ENCODE measurements around the gene NHLRC2. TPM values are rescaled to one million over a fixed set of nuclear protein-coding genes. Genes with fewer than 3 reads are reported as not detected.
A peak's percentile ranks its signal among the peaks of the same experiment; 100 is the strongest.

The NHLRC2 gene
- total RNA-seq, 2 experiments from 2014 or later: 20.1 to 22.3 TPM

DNA sequence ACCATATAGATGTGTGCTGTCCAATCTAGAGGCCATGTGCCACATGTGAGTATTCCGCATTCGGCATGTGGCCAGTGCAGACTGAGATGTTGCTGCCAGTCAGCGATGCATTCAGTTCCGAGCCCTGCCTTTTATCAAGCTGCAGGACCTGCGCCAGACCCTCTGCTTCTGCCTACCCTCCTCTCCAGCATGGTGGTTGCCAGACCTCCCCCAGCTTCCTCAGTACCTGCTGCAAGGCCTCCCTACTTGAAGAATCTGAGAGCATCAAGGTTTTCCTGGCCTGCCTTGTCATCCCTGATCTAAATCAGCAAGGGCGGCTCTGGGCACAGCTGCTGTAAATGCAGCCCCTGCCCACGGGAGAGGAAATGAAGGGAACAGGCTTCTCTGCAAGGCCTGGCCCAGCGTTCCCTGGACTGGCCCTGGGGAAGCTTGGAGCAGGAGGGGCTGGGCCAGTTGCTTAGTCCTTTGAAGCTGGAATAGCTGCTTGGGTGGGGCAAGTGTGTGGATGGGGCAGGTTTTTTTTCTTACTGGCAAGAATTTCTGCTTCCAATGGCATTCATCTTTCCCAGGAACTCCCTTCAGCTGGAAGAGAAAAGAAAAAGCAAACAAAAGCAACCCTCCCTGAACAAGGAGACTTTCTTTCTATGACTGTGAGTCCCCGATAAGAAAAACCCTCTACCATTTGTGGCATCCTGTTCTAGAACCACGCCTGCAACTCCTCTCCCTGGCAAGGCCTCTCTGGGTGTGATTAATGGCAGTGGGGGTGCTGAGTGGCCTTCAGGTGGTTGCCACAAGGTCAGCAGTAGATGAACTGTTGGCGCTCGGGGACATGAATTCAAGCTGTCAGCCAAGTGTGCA is 93.0 kb downstream of the NHLRC2 start:
- CTCF ChIA-PET: interaction anchor here (1.2 kb wide), 1 partner anchor 29 kb away, joined by 4 read pairs; no protein-coding TSS in a partner anchor
- Mint-ChIP-seq H3K27me3 (peaks cover 2% of the 10 kb centered on the region), H3K9me3 (ENCODE audit: low read depth) (no peaks in the 10 kb centered on the region), H3K4me1 (no peaks in the 10 kb centered on the region), H3K36me3 (ENCODE audit: low read depth) (no peaks in the 10 kb centered on the region), H3K4me3 (no peak overlapping the region), H3K27ac (no peak overlapping the region)
- DNase-seq (no peak), ATAC-seq (no peak)
- POLR2A ChIA-PET: no interaction called here
- intact Hi-C loops (cut with DNase I, micrococcal nuclease): no loop called here

DNA sequence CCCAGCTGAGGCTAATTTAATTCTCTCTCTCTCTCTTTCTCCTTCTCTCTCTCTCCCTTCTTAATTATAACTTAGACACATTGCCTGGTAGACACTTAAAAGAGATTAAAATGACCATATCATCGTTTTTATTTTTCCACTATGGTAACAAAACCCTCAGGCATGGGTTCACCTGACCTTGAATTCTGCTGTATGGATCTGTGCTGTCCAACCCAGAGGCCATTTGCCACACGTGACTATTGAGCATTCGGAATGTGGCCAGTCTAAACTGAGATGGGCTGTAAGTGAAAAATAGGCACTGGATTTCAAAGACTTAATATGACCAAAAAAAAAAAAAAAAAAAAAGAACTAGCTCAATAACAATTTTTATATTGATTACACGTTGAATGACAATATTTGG is 93.6 kb downstream of the NHLRC2 start:
- DNase-seq: no peak
- no peaks in the 10 kb centered on the region for H3K9me3 Mint-ChIP-seq (ENCODE audit: low read depth)
- H3K27ac Mint-ChIP-seq: no peak overlapping the region
- H3K36me3 Mint-ChIP-seq (ENCODE audit: low read depth): no peaks in the 10 kb centered on the region
- intact Hi-C loops (cut with DNase I, micrococcal nuclease): no loop called here
- H3K27me3 Mint-ChIP-seq: peaks cover 2% of the 10 kb centered on the region
- no peaks in the 10 kb centered on the region for H3K4me1 Mint-ChIP-seq
- CTCF ChIA-PET: no interaction called here
- POLR2A ChIA-PET: no interaction called here
- ATAC-seq: no peak
- no peak overlapping the region for H3K4me3 Mint-ChIP-seq

DNA sequence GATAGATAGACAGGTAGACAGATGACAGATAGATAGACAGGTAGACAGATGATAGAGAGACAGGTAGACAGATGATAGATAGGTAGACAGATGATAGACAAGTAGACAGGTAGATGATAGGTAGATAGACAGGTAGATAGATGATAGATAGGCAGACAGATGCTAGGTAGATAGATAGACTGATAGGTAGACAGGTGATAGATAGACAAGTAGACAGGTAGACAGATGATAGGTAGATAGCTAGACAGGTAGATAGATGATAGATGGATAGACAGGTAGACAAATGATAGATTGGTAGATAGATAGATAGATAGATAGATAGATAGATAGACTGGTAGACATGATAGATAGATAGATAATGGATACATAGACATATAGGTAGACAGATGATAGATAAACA is 95.8 kb downstream of the NHLRC2 start:
- POLR2A ChIA-PET: no interaction called here
- CTCF ChIA-PET: interaction anchor here (0.8 kb wide), 1 partner anchor 45 kb away, joined by 4 read pairs; no protein-coding TSS in a partner anchor
- ATAC-seq: no peak

DNA sequence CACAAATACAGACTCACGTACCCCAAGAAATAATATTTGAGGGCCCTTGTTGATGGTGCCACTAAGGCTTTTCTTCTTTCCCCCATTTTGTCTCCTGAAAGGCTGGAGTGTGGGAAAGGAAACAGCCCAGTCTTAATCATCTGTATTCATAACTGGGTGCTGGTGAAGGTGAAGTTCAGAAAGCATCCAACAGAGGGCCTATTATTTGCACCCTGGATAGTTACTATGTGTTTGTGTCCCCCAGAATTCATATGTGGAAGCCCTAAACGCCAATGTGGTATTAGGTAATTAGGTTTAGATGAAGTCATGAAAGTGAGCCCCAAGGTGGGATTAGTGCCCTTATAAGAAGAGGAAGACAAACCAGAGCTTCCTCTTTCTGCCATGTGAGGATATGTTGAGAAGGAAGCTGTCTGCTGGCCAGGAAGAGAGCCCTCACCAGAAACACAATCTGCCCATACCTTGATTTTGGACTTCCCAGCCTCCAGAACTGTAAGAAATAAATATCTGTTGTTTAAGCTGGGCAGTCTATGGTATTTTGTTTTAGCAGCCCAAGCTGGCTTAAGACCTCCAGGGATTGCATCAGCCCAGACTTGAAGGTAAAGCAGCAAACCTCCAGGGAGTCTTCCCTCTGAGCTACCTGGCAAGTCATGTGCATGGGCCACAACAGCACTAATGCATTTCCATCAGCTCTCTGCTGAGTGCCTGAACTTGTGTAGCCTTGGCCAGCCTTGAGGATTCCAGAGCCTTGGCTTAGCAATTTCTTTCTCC is 99.2 kb downstream of the NHLRC2 start:
- POLR2A ChIA-PET: no interaction called here
- Mint-ChIP-seq H3K4me1 (peaks cover 12% of the 10 kb centered on the region), H3K36me3 (ENCODE audit: low read depth) (no peaks in the 10 kb centered on the region), H3K4me3 (no peak overlapping the region), H3K9me3 (ENCODE audit: low read depth) (peaks cover 2% of the 10 kb centered on the region), H3K27ac (peak overlapping the region; percentile 7), H3K27me3 (peaks cover 4% of the 10 kb centered on the region)
- CTCF ChIA-PET: interaction anchor here (0.9 to 1.3 kb wide), 5 partner anchors 9 to 148 kb away, joined by 3 to 4 read pairs (median 4); no protein-coding TSS in a partner anchor
- intact Hi-C loops (cut with DNase I, micrococcal nuclease): no loop called here
- DNase-seq: no peak
- ATAC-seq: peak; percentile 26

More for the DNA sequence above, 95.8 kb downstream of the NHLRC2 start:
- H3K9me3 Mint-ChIP-seq (ENCODE audit: low read depth): no peaks in the 10 kb centered on the region
- H3K27ac Mint-ChIP-seq: no peak overlapping the region
- H3K4me3 Mint-ChIP-seq: no peak overlapping the region
- H3K4me1 Mint-ChIP-seq: peaks cover 3% of the 10 kb centered on the region
- DNase-seq: no peak
- no peaks in the 10 kb centered on the region for H3K36me3 Mint-ChIP-seq (ENCODE audit: low read depth)
- H3K27me3 Mint-ChIP-seq: peaks cover 2% of the 10 kb centered on the region
- intact Hi-C loops (cut with DNase I, micrococcal nuclease): no loop called here

DNA sequence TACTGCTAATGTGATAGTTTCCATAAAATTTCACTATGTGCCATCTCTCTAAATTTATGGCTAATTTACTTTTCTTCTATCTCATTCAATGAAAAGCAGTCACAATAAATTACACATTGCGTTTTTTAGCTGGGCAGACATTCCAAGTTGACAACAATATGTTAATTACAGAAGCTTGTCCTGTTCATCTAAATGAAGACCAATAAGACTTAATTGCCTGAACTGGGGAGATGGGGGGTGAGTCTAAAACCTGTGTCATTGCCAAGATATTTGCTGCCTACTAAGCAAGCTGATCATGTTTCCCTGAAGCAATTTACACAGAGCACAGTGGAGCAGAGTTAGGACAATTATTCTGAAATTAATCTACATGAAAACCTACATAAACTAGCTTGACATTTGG is 99.9 kb downstream of the NHLRC2 start:
- Mint-ChIP-seq H3K27ac (no peak overlapping the region), H3K4me3 (no peak overlapping the region), H3K27me3 (peaks cover 4% of the 10 kb centered on the region), H3K36me3 (ENCODE audit: low read depth) (no peaks in the 10 kb centered on the region), H3K9me3 (ENCODE audit: low read depth) (peaks cover 2% of the 10 kb centered on the region), H3K4me1 (peaks cover 18% of the 10 kb centered on the region)
- DNase-seq (no peak), ATAC-seq (no peak)
- intact Hi-C loops (cut with DNase I, micrococcal nuclease): no loop called here
- POLR2A ChIA-PET: no interaction called here
- CTCF ChIA-PET: interaction anchor here (0.9 to 1.3 kb wide), 5 partner anchors 10 to 147 kb away, joined by 3 to 4 read pairs (median 4); no protein-coding TSS in a partner anchor

DNA sequence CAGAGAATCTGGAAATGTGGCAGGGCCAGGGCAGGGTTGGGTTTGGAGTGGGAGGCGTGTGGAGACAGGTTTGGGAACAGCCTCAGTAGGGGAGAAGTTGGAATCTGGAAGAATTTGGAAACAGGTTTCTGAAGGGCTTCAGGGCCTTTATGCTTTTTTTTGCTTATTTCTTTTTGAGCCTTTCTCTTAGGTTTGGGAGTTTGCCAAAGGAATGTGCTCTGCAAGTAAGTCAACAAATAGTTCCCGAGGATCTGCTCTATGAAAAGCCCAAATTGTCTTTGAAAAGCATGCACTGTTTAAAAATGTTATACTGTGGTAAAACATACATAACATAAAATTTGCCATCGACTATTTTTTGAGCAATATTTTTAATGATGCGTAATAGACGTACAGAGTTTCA is 102.6 kb downstream of the NHLRC2 start:
- peaks cover 42% of the 10 kb centered on the region for H3K4me1 Mint-ChIP-seq
- ChIA-PET POLR2A (no interaction called here), CTCF (no interaction called here)
- DNase-seq: no peak
- intact Hi-C loops (cut with DNase I, micrococcal nuclease): no loop called here
- ATAC-seq: no peak
- H3K36me3 Mint-ChIP-seq (ENCODE audit: low read depth): peaks cover 2% of the 10 kb centered on the region
- H3K4me3 Mint-ChIP-seq: no peak overlapping the region
- H3K27me3 Mint-ChIP-seq: peaks cover 2% of the 10 kb centered on the region
- H3K27ac Mint-ChIP-seq: no peak overlapping the region
- H3K9me3 Mint-ChIP-seq (ENCODE audit: low read depth): peaks cover 2% of the 10 kb centered on the region

DNA sequence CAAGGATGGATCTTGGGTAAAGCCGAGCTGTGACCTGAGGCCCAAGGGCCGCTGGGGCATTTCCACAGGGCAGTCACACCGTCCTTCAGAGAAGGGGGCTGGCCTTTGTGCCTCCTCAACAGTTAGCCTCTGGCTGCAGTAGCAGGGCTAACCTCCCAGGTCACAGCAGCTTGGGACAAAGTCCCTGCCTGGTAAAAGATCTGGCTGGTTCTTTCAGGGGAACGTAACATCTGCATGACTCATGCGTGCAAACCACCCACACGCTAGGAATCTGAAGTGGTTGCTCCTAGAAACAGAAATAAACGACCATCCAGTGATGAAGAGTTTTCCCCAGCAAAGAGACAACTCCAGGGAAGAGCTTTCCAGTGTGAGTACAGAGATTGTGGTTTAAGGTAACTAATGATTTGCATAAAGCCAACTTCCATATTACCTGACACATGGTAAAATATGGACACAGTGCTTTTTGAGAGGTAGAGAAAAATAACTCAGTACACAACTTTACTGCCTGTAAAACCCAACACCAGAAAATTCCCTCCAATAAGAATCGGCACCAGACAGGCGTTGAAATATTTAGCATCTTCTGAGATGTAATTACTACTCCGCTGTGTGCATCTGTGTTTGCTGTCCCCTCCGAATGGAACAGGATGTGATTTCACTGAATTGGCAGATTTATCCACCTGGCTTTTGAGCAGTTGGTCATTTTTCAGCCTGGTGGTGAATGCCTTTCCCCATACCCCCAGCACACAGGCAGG is 104.3 kb downstream of the NHLRC2 start:
- Mint-ChIP-seq H3K36me3 (ENCODE audit: low read depth) (peaks cover 2% of the 10 kb centered on the region), H3K27ac (no peak overlapping the region), H3K4me1 (peaks cover 48% of the 10 kb centered on the region), H3K9me3 (ENCODE audit: low read depth) (peaks cover 4% of the 10 kb centered on the region), H3K4me3 (no peak overlapping the region), H3K27me3 (peaks cover 2% of the 10 kb centered on the region)
- ChIA-PET CTCF (no interaction called here), POLR2A (no interaction called here)
- peak; percentile 21 for ATAC-seq
- peak; percentile 53 for DNase-seq
- intact Hi-C loops (cut with DNase I, micrococcal nuclease): no loop called here

DNA sequence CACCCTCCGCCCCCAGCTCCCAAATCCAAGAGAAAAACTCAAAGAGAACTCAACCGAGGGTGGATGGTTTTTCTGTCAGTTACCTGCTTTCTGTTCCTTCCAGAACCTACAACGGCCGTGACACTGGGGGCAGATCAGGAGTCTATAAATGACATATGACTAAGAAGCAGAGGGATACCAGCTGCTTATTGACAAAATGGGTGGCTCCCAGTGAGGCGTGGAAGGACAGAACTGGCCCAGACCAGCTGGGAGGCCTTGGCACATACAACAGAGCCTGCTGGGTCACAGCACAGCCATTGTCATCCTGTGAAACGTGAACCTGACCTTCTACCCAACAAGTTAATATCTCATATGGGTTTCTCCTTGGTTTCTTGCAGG is 104.9 kb downstream of the NHLRC2 start:
- ChIA-PET CTCF (no interaction called here), POLR2A (no interaction called here)
- Mint-ChIP-seq H3K36me3 (ENCODE audit: low read depth) (peaks cover 2% of the 10 kb centered on the region), H3K4me3 (no peak overlapping the region), H3K27me3 (peaks cover 2% of the 10 kb centered on the region), H3K27ac (no peak overlapping the region), H3K9me3 (ENCODE audit: low read depth) (peaks cover 4% of the 10 kb centered on the region), H3K4me1 (peaks cover 48% of the 10 kb centered on the region)
- ATAC-seq: no peak
- no peak for DNase-seq
- intact Hi-C loops (cut with DNase I, micrococcal nuclease): no loop called here

DNA sequence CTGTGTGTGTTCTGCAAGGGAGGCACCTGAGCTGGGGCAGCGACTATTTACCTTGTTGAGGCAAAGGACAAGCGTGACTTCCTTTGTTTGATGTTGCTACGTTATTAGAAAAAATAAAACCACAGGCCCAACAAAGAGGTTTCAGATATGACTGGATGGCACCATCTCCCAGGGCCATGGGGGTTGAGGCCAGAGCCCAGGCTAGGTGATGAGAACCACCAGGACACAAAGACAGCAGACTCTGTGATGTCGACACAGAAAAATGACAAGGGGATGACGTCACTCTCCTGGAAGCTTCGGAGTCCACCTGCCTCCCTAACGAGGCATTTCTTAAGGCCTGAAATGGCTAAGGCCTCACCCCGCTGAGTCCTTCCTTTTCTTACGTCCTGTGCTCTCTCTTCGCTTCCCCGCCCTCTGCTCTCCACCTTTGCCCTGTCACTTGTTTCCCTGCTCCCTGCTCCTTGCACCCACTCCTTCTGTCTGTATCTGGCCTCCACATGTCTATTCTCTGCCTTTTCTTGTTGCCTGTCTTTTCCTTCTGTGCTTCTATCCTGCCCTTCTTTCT is 106.2 kb downstream of the NHLRC2 start:
- H3K27me3 Mint-ChIP-seq: peaks cover 2% of the 10 kb centered on the region
- intact Hi-C loops (cut with DNase I, micrococcal nuclease): loop anchor here (2.0 to 10.0 kb wide), 4 partner anchors 82 to 280 kb away; partner anchors contain the start of genes DCLRE1A (in 2 of the 2), NHLRC2 (in 2 of the 2) and ADRB1 (in 1 of the 2)
- CTCF ChIA-PET: interaction anchor here (1.0 kb wide), 1 partner anchor 30 kb away, joined by 3 read pairs; no protein-coding TSS in a partner anchor
- peaks cover 4% of the 10 kb centered on the region for H3K9me3 Mint-ChIP-seq (ENCODE audit: low read depth)
- peak overlapping the region; percentile 12 for H3K4me3 Mint-ChIP-seq
- POLR2A ChIA-PET: interaction anchor here (0.6 to 0.8 kb wide), 2 partner anchors 82 to 107 kb away, joined by 3 to 4 read pairs; partner anchors contain the start of gene DCLRE1A
- ATAC-seq (peak; percentile 13), DNase-seq (peak; percentile 46)
- H3K36me3 Mint-ChIP-seq (ENCODE audit: low read depth): peaks cover 2% of the 10 kb centered on the region
- H3K27ac Mint-ChIP-seq: no peak overlapping the region
- peaks cover 48% of the 10 kb centered on the region for H3K4me1 Mint-ChIP-seq

DNA sequence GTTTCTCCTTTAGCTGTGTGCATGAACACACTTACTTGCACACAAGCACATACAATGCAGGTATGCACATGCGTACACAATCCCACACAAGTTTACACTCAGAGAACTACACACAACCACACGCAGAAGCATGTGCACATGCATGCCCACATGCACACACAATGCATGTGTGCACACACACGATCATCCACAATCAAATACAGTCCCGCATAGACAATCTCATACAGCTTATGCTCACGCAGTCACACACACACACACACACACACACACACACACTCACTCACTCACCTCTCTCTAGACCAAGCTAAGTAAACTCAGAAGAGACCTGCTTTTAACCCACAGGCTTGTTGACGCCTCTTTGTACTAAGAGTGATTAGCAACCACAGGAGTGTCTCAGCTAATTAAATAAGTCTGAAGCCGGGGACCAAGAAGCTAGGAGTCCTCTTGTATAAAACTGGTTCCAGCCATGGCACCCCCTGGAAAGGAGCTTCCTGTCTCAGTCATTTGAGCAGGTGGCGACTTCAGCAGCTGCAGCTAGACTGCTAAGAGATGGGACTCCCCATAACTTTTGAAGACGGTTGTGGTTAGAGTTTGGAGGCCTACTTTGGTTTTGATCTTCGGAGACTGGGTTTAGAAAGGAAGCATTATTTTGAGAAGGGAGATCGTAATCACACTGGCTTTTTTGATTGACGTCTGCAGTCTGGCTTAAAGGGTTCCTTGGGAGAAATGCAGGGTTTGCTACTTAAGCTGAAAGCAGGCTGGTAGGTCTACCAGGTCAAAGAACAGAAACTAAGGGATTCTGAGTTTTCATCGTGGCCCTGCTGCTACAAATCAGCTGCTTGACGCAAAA is 106.9 kb downstream of the NHLRC2 start:
- H3K4me1 Mint-ChIP-seq: peaks cover 48% of the 10 kb centered on the region
- ATAC-seq (peak; percentile 90), DNase-seq (peak; percentile 74)
- H3K4me3 Mint-ChIP-seq: peak overlapping the region; percentile 12
- peaks cover 4% of the 10 kb centered on the region for H3K9me3 Mint-ChIP-seq (ENCODE audit: low read depth)
- H3K36me3 Mint-ChIP-seq (ENCODE audit: low read depth): peaks cover 2% of the 10 kb centered on the region
- intact Hi-C loops (cut with DNase I, micrococcal nuclease): loop anchor here (2.0 to 10.0 kb wide), 4 partner anchors 81 to 281 kb away; partner anchors contain the start of genes DCLRE1A (in 2 of the 2), NHLRC2 (in 2 of the 2) and ADRB1 (in 1 of the 2)
- POLR2A ChIA-PET: interaction anchor here (0.6 to 0.8 kb wide), 4 partner anchors 81 to 495 kb away, joined by 3 to 5 read pairs (median 4); partner anchors contain the start of gene DCLRE1A
- H3K27me3 Mint-ChIP-seq: peaks cover 2% of the 10 kb centered on the region
- peak overlapping the region; percentile 35 for H3K27ac Mint-ChIP-seq
- CTCF ChIA-PET: interaction anchor here (0.8 to 1.0 kb wide), 3 partner anchors 16 to 109 kb away, joined by 3 to 4 read pairs (median 3); no protein-coding TSS in a partner anchor
